Fibroblast of lung (primary cell): ENCODE data around the gene TH.

ENCODE experiments used
- EZH2 ChIP-seq: IDR thresholded peaks from 2 replicates; pipeline ENCODE4 v1.5.1; 2012; ENCODE audit warnings: low read length, control low read depth, mild to moderate bottlenecking; ENCODE audit errors: missing control alignments
- TF ChIP-seq, protein P1 (sequence below), 2 donors: IDR thresholded peaks in 1 of 2; conservative IDR thresholded peaks in 1 of 2; 1 replicate in 1 of 2; 2 replicates in 1 of 2; pipeline ENCODE4 v1.5.1; 2011 to 2012; ENCODE audit warnings: low read length in 2 of 2, control low read depth in 1 of 2, inconsistent platforms in 1 of 2, low read depth in 1 of 2, mild to moderate bottlenecking in 1 of 2

DNA sequence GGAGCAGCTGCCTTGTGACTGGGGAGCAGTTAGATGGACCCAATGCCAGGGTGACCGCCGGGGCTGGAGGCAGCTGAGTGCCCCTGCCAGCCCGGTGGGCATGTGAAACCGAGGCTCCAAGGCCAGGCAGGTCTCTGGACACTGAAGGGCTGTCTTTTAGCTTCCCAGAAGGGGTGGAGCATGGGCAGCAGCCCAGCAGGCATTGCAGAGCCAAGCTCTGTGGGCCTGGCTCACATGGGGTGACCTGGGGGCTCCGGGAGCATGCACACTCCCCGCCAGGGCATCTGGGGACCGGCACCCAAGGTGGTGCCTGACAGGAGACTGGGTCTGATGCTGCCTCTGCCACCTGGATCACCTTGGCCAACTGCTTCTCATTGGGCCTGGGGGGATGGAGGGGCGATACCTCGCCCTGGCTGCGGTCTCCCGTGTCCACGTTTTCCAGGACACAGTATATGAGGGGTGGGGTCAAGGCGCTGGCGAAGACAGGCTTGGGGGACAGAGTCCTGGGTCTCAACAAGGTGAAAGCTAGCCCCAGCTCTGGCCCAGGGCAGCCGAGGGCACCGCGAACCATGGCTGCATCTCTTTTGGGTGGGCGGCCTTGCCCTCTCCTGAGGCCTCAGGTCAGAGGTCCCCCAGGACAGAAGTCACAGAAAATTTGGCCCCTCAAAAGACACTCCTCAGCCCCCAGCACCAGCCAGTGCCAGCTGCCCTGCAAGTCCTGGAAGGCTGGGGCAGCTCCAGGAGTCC lies 14.1 kb downstream of the TH start:
- TF ChIP-seq, protein P1, sequence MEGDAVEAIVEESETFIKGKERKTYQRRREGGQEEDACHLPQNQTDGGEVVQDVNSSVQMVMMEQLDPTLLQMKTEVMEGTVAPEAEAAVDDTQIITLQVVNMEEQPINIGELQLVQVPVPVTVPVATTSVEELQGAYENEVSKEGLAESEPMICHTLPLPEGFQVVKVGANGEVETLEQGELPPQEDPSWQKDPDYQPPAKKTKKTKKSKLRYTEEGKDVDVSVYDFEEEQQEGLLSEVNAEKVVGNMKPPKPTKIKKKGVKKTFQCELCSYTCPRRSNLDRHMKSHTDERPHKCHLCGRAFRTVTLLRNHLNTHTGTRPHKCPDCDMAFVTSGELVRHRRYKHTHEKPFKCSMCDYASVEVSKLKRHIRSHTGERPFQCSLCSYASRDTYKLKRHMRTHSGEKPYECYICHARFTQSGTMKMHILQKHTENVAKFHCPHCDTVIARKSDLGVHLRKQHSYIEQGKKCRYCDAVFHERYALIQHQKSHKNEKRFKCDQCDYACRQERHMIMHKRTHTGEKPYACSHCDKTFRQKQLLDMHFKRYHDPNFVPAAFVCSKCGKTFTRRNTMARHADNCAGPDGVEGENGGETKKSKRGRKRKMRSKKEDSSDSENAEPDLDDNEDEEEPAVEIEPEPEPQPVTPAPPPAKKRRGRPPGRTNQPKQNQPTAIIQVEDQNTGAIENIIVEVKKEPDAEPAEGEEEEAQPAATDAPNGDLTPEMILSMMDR (conservative IDR thresholded peaks at IDR 0.05 in 1 of 2, IDR thresholded peaks at IDR 0.05 in 1 of 2; ENCODE audit: low read depth in 1 of 2, low read length in 2 of 2): no peak
- TF ChIP-seq EZH2: no peak
